RPMI8226 (cell line): ENCODE data around the gene PLEKHM1.

Experiments used
- DNase-seq: peaks from one replicate; pipeline ENCODE4 v3.0.0-alpha.2; 2015

The PLEKHM1 gene

GRCh38 chr17:45395569-45396415, 94.7 kb downstream of the PLEKHM1 start:
- no peak for DNase-seq

DNA sequence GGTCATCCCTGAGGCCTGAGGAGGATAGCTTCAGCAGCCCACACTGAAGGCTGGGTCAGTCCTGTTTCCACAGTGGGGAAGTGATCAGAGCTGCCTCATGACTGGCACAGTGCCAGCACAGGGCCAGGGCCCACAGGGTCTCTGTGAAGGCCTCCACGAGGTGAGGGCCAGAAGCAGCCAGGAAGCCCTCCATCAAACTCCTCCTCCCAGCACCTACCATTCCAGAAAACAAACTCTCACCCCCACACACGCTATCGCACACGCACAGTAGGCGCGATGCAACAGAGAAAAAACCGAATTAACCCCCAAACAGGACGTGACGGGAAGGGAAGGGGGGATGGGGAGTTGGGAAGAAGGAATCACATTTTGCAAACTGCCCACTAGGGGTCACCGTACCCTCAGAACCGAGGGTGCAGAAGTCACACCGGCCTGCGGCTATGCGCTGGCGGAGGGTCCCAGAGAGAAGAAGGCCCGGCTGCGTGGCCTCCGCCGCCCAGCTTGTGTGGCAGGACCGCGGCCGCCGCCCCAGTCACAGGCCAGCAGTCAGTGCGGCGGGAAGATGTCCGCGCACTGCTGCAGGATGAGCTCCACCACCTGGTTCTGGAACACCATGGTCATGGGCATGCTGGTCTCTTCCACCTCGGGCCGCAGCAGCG, 95.5 kb downstream of the PLEKHM1 start:
- peak; percentile 46 for DNase-seq

- DNase-seq, result no peak
Measured at GRCh38 chr17:45394564-45394912, 96.0 kb downstream of the PLEKHM1 start.

- DNase-seq, result no peak
Measured at GRCh38 chr17:45394091-45394490, 96.4 kb downstream of the PLEKHM1 start.

DNA sequence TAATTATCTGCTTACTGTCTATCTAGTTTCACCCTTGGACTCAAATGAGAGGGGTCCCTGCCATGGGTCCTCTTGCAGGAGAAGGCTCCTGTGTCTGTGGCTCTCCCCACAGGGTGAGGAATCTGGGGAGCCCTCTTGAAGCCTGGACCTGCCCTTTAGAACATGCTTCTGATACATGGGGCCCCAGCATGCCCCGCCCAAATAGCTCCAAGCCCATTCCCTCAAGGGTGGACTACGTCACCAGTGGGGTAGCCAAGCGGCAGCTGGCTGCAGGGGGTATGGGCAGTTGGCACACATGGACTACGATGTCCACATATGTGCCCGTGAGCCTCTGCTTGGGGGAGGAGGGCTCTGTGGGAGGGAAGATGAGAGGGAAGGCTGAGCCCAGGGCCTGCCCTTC, 97.1 kb downstream of the PLEKHM1 start:
- DNase-seq, result no peak

DNA sequence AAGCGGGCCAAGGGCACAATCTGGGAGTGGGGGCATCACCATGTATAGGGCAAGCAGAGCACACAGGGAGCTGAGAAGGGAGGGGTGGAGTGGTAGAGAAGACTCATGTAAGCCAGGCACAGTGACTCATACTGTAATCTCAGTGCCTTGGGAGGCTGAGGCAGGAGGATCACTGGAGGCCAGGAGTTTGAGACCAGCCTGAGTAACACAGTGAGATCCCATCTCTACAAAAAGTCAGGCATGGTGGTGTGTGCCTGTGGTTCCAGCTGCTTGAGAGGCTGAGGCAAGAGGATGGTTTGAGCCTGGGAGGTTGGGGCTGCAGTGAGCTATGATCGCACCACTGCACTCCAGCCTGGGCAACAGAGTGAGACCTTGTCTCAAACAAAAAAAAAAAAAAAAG, 98.6 kb downstream of the PLEKHM1 start:
- no peak for DNase-seq

- no peak for DNase-seq
Measured at GRCh38 chr17:45391291-45391690, 99.2 kb downstream of the PLEKHM1 start.

GRCh38 chr17:45389354-45389753, 101.2 kb downstream of the PLEKHM1 start:
- DNase-seq, result no peak

DNA sequence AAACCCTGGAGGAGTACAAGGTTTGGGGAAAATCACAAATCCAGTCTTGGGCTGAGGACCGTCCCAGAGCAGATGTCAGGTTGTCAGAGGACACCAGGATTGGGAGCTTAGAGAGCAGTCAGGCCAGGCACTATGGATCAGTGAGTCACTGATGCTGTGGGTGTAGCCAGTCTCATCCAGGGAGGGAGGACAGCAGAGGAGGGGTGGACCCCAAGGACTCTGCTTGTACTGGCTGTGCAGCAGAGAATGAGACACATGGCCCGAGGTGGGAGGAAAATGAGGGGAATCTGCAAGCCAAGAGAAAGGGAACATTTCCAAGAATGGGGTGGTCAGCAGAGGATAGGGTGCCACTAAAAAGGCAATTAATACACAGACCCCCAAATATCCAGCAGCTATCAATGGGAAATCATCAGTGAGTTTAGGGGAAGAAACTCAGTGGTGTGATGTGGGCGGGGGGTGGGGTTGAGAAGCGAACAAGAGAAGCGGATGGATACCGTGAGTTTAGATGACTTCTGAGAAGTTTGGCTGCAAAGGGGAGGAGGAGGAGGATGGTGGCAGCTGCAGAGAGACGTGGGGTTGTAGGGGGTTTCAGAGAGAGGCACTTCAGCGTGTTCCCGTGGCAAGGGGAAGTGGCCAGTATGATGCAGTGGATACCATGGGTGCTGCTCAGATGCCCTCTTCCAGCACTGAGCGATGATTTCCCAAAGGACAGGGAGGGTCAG, 101.8 kb downstream of the PLEKHM1 start:
- DNase-seq, result no peak

DNA sequence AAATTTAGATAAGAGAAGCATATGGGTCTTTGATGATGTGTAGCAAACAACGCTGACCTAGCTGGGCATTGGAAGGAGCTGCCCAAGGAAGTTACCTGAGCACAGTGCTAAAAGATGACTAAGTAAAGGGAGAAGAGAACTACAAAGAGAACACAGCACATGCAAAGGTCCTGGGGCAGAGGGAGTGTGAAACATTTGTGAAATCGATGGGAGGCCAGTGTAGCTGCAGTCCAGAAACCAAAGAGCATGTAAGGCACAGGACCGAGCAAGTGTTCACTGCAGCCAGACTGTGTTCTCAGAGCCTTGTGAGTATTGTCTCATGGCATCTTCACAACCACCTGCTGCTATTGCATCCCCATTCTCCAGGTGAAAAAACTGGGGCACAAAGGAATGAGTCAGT, 102.8 kb downstream of the PLEKHM1 start:
- DNase-seq, result no peak

GRCh38 chr17:45386178-45386577, 104.3 kb downstream of the PLEKHM1 start:
- DNase-seq, result no peak
